ENCODE data around the gene CST9L. TPM values are rescaled to one million over a fixed set of nuclear protein-coding genes. Genes with fewer than 3 reads are reported as not detected.

The CST9L gene
- total RNA-seq, 1 experiment from 2014 or later: not detected

- Histone ChIP-seq H3K27ac (ENCODE audit: low read depth, low read length) (no peak overlapping the region), H3K79me2 (ENCODE audit: insufficient read depth, low read length) (no peaks in the 10 kb centered on the region), H2AFZ (ENCODE audit: low read depth, low read length, poor library complexity, severe bottlenecking) (no peak overlapping the region), H3K4me3 (replicated peaks in 1 of 2; ENCODE audit: low read depth in 1 of 2, low read length in 2 of 2) (no peak overlapping the region), H4K20me1 (ENCODE audit: insufficient read depth) (no peaks in the 10 kb centered on the region), H3K36me3 (ENCODE audit: control insufficient read depth in 1 of 2, insufficient read depth in 2 of 2, low read length in 2 of 2) (no peaks in the 10 kb centered on the region), H3K27me3 (ENCODE audit: insufficient read depth, low read length) (peaks cover 39% of the 10 kb centered on the region), H3K9me2 (ENCODE audit: insufficient read depth) (no peaks in the 10 kb centered on the region), H3K4me2 (ENCODE audit: low read length) (no peak overlapping the region), H3K9me3 (ENCODE audit: control insufficient read depth in 1 of 2, insufficient read depth in 1 of 2, low read depth in 1 of 2, low read length in 2 of 2) (no peaks in the 10 kb centered on the region), H3K9ac (ENCODE audit: low read length) (no peak overlapping the region), H3K4me1 (ENCODE audit: control insufficient read depth in 1 of 2, insufficient read depth in 2 of 2, low read length in 2 of 2) (no peaks in the 10 kb centered on the region)
- RAD21 ChIA-PET (ENCODE audit: low non-redundant PET in 1 of 2, low total read pairs in 2 of 2, uncharacterized antibody in 2 of 2, unreplicated experiment in 2 of 2): no interaction called here
- DNase-seq (ENCODE audit: low read depth, low spot score) (no peak), ATAC-seq (no peak)
- no TSS peak for BruUV-seq (replicated peaks)
- POLR2A ChIA-PET: no interaction called here
- CTCF ChIA-PET: no interaction called here
- TF ChIP-seq ZFX (IDR thresholded peaks at IDR 0.05): no peak
- TF ChIP-seq EZH2phosphoT487 (IDR thresholded peaks at IDR 0.05; ENCODE audit: borderline replicate concordance): no peak
- TF ChIP-seq YY1 (IDR thresholded peaks at IDR 0.05; ENCODE audit: extremely low read depth, insufficient replicate concordance, low read depth, low read length): no peak
- no peak for TF ChIP-seq POLR2A (IDR thresholded peaks at IDR 0.05; ENCODE audit: borderline replicate concordance, extremely low read depth, insufficient read depth, insufficient read length)
- no peak for TF ChIP-seq EGR1 (IDR thresholded peaks at IDR 0.05; ENCODE audit: low read depth)
- no peak for TF ChIP-seq CBX3 (IDR thresholded peaks at IDR 0.05; ENCODE audit: low read depth)
- TF ChIP-seq, protein P1, sequence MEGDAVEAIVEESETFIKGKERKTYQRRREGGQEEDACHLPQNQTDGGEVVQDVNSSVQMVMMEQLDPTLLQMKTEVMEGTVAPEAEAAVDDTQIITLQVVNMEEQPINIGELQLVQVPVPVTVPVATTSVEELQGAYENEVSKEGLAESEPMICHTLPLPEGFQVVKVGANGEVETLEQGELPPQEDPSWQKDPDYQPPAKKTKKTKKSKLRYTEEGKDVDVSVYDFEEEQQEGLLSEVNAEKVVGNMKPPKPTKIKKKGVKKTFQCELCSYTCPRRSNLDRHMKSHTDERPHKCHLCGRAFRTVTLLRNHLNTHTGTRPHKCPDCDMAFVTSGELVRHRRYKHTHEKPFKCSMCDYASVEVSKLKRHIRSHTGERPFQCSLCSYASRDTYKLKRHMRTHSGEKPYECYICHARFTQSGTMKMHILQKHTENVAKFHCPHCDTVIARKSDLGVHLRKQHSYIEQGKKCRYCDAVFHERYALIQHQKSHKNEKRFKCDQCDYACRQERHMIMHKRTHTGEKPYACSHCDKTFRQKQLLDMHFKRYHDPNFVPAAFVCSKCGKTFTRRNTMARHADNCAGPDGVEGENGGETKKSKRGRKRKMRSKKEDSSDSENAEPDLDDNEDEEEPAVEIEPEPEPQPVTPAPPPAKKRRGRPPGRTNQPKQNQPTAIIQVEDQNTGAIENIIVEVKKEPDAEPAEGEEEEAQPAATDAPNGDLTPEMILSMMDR (IDR thresholded peaks at IDR 0.05 in 2 of 3, conservative IDR thresholded peaks at IDR 0.05 in 1 of 3; ENCODE audit: borderline replicate concordance in 1 of 3, insufficient read depth in 1 of 3, low read depth in 2 of 3, low read length in 2 of 3): no peak
- no peak for TF ChIP-seq SIN3A (IDR thresholded peaks at IDR 0.05; ENCODE audit: low read depth)
- TF ChIP-seq, protein P2, sequence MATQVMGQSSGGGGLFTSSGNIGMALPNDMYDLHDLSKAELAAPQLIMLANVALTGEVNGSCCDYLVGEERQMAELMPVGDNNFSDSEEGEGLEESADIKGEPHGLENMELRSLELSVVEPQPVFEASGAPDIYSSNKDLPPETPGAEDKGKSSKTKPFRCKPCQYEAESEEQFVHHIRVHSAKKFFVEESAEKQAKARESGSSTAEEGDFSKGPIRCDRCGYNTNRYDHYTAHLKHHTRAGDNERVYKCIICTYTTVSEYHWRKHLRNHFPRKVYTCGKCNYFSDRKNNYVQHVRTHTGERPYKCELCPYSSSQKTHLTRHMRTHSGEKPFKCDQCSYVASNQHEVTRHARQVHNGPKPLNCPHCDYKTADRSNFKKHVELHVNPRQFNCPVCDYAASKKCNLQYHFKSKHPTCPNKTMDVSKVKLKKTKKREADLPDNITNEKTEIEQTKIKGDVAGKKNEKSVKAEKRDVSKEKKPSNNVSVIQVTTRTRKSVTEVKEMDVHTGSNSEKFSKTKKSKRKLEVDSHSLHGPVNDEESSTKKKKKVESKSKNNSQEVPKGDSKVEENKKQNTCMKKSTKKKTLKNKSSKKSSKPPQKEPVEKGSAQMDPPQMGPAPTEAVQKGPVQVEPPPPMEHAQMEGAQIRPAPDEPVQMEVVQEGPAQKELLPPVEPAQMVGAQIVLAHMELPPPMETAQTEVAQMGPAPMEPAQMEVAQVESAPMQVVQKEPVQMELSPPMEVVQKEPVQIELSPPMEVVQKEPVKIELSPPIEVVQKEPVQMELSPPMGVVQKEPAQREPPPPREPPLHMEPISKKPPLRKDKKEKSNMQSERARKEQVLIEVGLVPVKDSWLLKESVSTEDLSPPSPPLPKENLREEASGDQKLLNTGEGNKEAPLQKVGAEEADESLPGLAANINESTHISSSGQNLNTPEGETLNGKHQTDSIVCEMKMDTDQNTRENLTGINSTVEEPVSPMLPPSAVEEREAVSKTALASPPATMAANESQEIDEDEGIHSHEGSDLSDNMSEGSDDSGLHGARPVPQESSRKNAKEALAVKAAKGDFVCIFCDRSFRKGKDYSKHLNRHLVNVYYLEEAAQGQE (IDR thresholded peaks at IDR 0.05; ENCODE audit: low read depth): no peak
- TF ChIP-seq POLR2AphosphoS5 (IDR thresholded peaks at IDR 0.05; ENCODE audit: low read depth, low read length): no peak
- TF ChIP-seq ZNF274 (IDR thresholded peaks at IDR 0.05; ENCODE audit: low read depth, low read length): no peak
- no peak for TF ChIP-seq ATF3 (IDR thresholded peaks at IDR 0.05)
- TF ChIP-seq SP1 (IDR thresholded peaks at IDR 0.05; ENCODE audit: low read depth): no peak
- TF ChIP-seq TCF7L2 (IDR thresholded peaks at IDR 0.05; ENCODE audit: borderline replicate concordance, extremely low read depth, insufficient read depth, insufficient read length): no peak
- no peak for TF ChIP-seq ELF1 (IDR thresholded peaks at IDR 0.05; ENCODE audit: borderline replicate concordance, low read depth)
- no peak for TF ChIP-seq SRF (IDR thresholded peaks at IDR 0.05; ENCODE audit: low read depth)
- no peak for TF ChIP-seq EZH2 (IDR thresholded peaks at IDR 0.05)
- intact Hi-C loops (cut with micrococcal nuclease): no loop called here
Observed at GRCh38 chr20:23595941-23596340, 27.7 kb upstream of the CST9L start.
